SK-N-SH treated with all-trans-retinoic acid at 6 μM for 48 hours (cell line): ENCODE data around the gene RLN3.

ENCODE experiments used
- ATAC-seq: fragments of 200-7000 bp; cut with Tn5 transposase; 3 replicates; pipeline ENCODE4 v1.9.1; 2020; ENCODE audit warnings: mild to moderate bottlenecking, moderate library complexity
- ARNTL ChIP-seq: fragments of 450-650 bp; formaldehyde crosslinking; IDR thresholded peaks from 2 replicates; pipeline ENCODE4 v1.5.0; 2020; ENCODE audit warnings: low read depth, mild to moderate bottlenecking, moderate library complexity, borderline replicate concordance
- BACH2 ChIP-seq: fragments of 250-450 bp; sonication (Bioruptor Pico); IDR thresholded peaks from 2 replicates; pipeline ENCODE4 v1.9.0; 2021; ENCODE audit warnings: mild to moderate bottlenecking, borderline replicate concordance
- CREB5 ChIP-seq: fragments of 250-450 bp; sonication (Bioruptor Pico); IDR thresholded peaks from 2 replicates; pipeline ENCODE4 v1.5.1; 2020; ENCODE audit warnings: low read depth, mild to moderate bottlenecking, moderate library complexity
- CSRNP3 ChIP-seq: fragments of 250-450 bp; sonication (Bioruptor Pico); IDR thresholded peaks from 2 replicates; pipeline ENCODE4 v1.5.1; 2021; ENCODE audit warnings: mild to moderate bottlenecking, moderate library complexity
- ESRRG ChIP-seq: fragments of 250-450 bp; sonication (Bioruptor Pico); IDR thresholded peaks from 2 replicates; pipeline ENCODE4 v1.6.1; 2021; ENCODE audit warnings: mild to moderate bottlenecking
- GLIS3 ChIP-seq: fragments of 250-450 bp; sonication (Bioruptor Pico); IDR thresholded peaks from 2 replicates; pipeline ENCODE4 v1.5.0; 2020; ENCODE audit warnings: mild to moderate bottlenecking, moderate library complexity
- ISL1 ChIP-seq: fragments of 250-450 bp; sonication (Bioruptor Pico); IDR thresholded peaks from 2 replicates; pipeline ENCODE4 v2.1.2; 2022; ENCODE audit warnings: mild to moderate bottlenecking, moderate library complexity
- OSR1 ChIP-seq: fragments of 250-450 bp; sonication (Bioruptor Pico); IDR thresholded peaks from 2 replicates; pipeline ENCODE4 v1.8.0; 2022; ENCODE audit warnings: moderate library complexity, mild to moderate bottlenecking, inconsistent platforms
- PATZ1 ChIP-seq: fragments of 250-450 bp; sonication (Bioruptor Pico); IDR thresholded peaks from 2 replicates; pipeline ENCODE4 v1.8.0; 2020; ENCODE audit warnings: mild to moderate bottlenecking, moderate library complexity, borderline replicate concordance
- POU6F1 ChIP-seq: fragments of 250-450 bp; sonication (Bioruptor Pico); IDR thresholded peaks from 2 replicates; pipeline ENCODE4 v1.8.0; 2021; ENCODE audit warnings: low read depth, mild to moderate bottlenecking, moderate library complexity, borderline replicate concordance
- PPARA ChIP-seq: fragments of 250-450 bp; sonication (Bioruptor Pico); IDR thresholded peaks from 2 replicates; pipeline ENCODE4 v1.5.0; 2020; ENCODE audit warnings: mild to moderate bottlenecking, borderline replicate concordance
- RARB ChIP-seq: fragments of 250-450 bp; sonication (Bioruptor Pico); IDR thresholded peaks from 2 replicates; pipeline ENCODE4 v1.8.0; 2021; ENCODE audit warnings: mild to moderate bottlenecking, moderate library complexity
- SNAI2 ChIP-seq: fragments of 250-450 bp; sonication (Bioruptor Pico); IDR thresholded peaks from 2 replicates; pipeline ENCODE4 v1.5.0; 2020; ENCODE audit warnings: mild to moderate bottlenecking, moderate library complexity
- TCF4 ChIP-seq: fragments of 250-450 bp; sonication (Bioruptor Pico); IDR thresholded peaks from 2 replicates; pipeline ENCODE4 v1.8.0; 2021; ENCODE audit warnings: mild to moderate bottlenecking, moderate library complexity, borderline replicate concordance
- TOX ChIP-seq: fragments of 250-450 bp; sonication (Bioruptor Pico); IDR thresholded peaks from 2 replicates; pipeline ENCODE4 v1.8.0; 2021; ENCODE audit warnings: mild to moderate bottlenecking, moderate library complexity, borderline replicate concordance
- TSHZ2 ChIP-seq: fragments of 250-450 bp; sonication (Bioruptor Pico); IDR thresholded peaks from 2 replicates; pipeline ENCODE4 v1.5.0; 2020; ENCODE audit warnings: mild to moderate bottlenecking, moderate library complexity
- ZC3H10 ChIP-seq: fragments of 250-450 bp; sonication (Bioruptor Pico); IDR thresholded peaks from 2 replicates; pipeline ENCODE4 v1.5.1; 2021; ENCODE audit warnings: mild to moderate bottlenecking, moderate library complexity
- ZFP3 ChIP-seq: fragments of 250-450 bp; sonication (Bioruptor Pico); IDR thresholded peaks from 2 replicates; pipeline ENCODE4 v1.5.0; 2020; ENCODE audit warnings: mild to moderate bottlenecking, moderate library complexity
- ZFP30 ChIP-seq: fragments of 450-650 bp; formaldehyde crosslinking; IDR thresholded peaks from 2 replicates; pipeline ENCODE4 v1.5.0; 2022; ENCODE audit warnings: mild to moderate bottlenecking, moderate library complexity
- ZNF565 ChIP-seq: fragments of 450-650 bp; formaldehyde crosslinking; conservative IDR thresholded peaks from 2 replicates; pipeline ENCODE4 v1.5.0; 2020; ENCODE audit warnings: low read depth, mild to moderate bottlenecking, moderate library complexity
- ZNF70 ChIP-seq: fragments of 450-650 bp; formaldehyde crosslinking; IDR thresholded peaks from 2 replicates; pipeline ENCODE4 v1.5.0; 2020; ENCODE audit warnings: mild to moderate bottlenecking, moderate library complexity
- ZNF8 ChIP-seq: fragments of 450-650 bp; formaldehyde crosslinking; IDR thresholded peaks from 2 replicates; pipeline ENCODE4 v1.5.0; 2020; ENCODE audit warnings: mild to moderate bottlenecking, moderate library complexity

The RLN3 gene

GRCh38 chr19:14070268-14071050, 42.5 kb downstream of the RLN3 start:
- ATAC-seq: no peak

GRCh38 chr19:14072535-14073260, 44.8 kb downstream of the RLN3 start, which contains the start of gene MISP3:
Gene MISP3, plus strand, starts transcription at chr19:14072786. Its CDS starts 524 bp downstream, at chr19:14073310.
- ATAC-seq: peak; percentile 23
- TF ChIP-seq ZNF565 (CRISPR knock-in tag) (no peak), SNAI2 (CRISPR knock-in tag) (no peak), PPARA (CRISPR knock-in tag) (no peak), RARB (no peak), CSRNP3 (no peak), ZFP3 (CRISPR knock-in tag) (no peak), TSHZ2 (no peak), ARNTL (no peak), OSR1 (CRISPR knock-in tag) (no peak), ZC3H10 (no peak), CREB5 (CRISPR knock-in tag) (no peak)

More at GRCh38 chr19:14070268-14071050, 42.5 kb downstream of the RLN3 start:
- TF ChIP-seq ESRRG (CRISPR knock-in tag) (no peak), CSRNP3 (no peak), GLIS3 (CRISPR knock-in tag) (no peak), PATZ1 (CRISPR knock-in tag) (no peak), ZNF70 (no peak), BACH2 (no peak), PPARA (CRISPR knock-in tag) (no peak), POU6F1 (CRISPR knock-in tag) (no peak), ISL1 (no peak), ZFP30 (CRISPR knock-in tag) (no peak), ZNF565 (CRISPR knock-in tag) (no peak), TOX (CRISPR knock-in tag) (no peak), RARB (no peak), ZC3H10 (no peak), ARNTL (no peak), CREB5 (CRISPR knock-in tag) (no peak), ZNF8 (no peak), TCF4 (CRISPR knock-in tag) (no peak)
- TF ChIP-seq, all 23 proteins: peak for 0
